ENCODE results near the gene NOS1AP.

The NOS1AP gene

DNA sequence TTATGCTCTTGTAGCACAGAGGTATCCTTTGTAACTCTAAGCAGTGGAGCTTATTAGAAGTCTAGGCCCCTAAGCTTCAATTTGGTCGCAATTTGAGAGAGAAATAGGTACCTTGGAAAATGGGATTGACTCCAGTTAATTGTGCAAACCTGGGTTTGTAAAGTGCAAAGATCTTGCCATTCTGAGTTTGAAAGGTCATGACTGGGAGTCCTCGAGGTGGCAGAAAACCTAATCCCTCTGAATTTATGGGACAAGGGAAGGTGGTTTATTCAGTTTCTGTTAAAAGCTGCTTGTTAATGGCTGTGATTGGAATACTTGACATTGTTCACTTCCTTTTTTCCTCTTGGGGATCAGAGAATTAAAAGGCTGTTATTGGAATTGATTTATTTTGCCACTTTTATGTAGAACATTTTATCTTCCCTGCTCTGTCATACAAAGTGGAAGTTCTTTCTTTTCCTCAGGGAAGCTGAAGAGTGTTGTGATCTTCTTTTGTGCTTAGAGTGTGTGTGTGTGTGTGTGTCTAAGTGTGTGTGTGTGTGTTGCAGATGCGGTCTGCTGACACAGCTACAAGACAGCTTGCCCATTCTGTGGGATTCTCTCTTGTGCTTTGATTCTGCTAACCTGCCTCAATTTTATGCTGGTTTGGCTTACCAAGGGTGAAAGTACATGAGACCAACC lies 162.7 kb downstream of the NOS1AP start:
- TF ChIP-seq LEF1 (IDR thresholded peaks at IDR 0.05; ENCODE audit: borderline replicate concordance) = no peak
- TF ChIP-seq SP1 (IDR thresholded peaks at IDR 0.05) = no peak
- no peak for TF ChIP-seq SUZ12 (IDR thresholded peaks at IDR 0.05)
- no peak for TF ChIP-seq HDGF (IDR thresholded peaks at IDR 0.05; ENCODE audit: borderline replicate concordance)
- TF ChIP-seq NFRKB (IDR thresholded peaks at IDR 0.05) = no peak
- no peak for TF ChIP-seq FOXM1 (IDR thresholded peaks at IDR 0.05; ENCODE audit: borderline replicate concordance)
- TF ChIP-seq FOXK2 (IDR thresholded peaks at IDR 0.05) = no peak
- TF ChIP-seq L3MBTL2 (conservative IDR thresholded peaks at IDR 0.05) = no peak
- no peak for TF ChIP-seq ARNT (IDR thresholded peaks at IDR 0.05)
- TF ChIP-seq FOXA1 (IDR thresholded peaks at IDR 0.05) = no peak
- TF ChIP-seq ZNF384 (IDR thresholded peaks at IDR 0.05) = no peak
- TF ChIP-seq ELF4 (IDR thresholded peaks at IDR 0.05) = no peak
- TF ChIP-seq TARDBP (IDR thresholded peaks at IDR 0.05) = no peak
- TF ChIP-seq CTBP1 (IDR thresholded peaks at IDR 0.05; ENCODE audit: borderline replicate concordance) = no peak
- TF ChIP-seq, protein P1, sequence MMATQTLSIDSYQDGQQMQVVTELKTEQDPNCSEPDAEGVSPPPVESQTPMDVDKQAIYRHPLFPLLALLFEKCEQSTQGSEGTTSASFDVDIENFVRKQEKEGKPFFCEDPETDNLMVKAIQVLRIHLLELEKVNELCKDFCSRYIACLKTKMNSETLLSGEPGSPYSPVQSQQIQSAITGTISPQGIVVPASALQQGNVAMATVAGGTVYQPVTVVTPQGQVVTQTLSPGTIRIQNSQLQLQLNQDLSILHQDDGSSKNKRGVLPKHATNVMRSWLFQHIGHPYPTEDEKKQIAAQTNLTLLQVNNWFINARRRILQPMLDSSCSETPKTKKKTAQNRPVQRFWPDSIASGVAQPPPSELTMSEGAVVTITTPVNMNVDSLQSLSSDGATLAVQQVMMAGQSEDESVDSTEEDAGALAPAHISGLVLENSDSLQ (IDR thresholded peaks at IDR 0.05) = no peak
- no peak for TF ChIP-seq BHLHE40 (IDR thresholded peaks at IDR 0.05; ENCODE audit: borderline replicate concordance)
- CTCF ChIA-PET = no interaction called here
- no peak for DNase-seq (ENCODE audit: extremely low spot score)
- POLR2A ChIA-PET = no interaction called here

DNA sequence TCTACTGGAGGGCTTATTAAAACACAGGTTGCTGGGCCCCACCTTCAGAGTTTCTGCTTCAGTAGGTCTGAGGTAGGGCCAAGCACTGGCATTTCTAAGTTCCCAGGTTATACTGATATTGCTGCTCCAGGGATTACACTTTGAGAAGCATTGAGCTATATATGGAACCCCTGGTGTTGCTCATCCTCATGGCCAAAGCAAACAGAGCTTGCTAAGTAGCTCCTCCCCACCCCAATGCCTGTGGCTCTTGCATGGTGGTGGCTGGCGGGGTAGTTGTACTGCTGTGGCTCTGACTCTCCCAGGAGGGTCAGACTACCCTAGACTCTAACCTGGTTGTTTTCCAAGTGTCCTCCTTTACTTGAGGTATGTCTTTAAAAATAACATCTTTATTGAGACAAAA lies 163.6 kb downstream of the NOS1AP start:
- POLR2A ChIA-PET = no interaction called here
- no peak for DNase-seq (ENCODE audit: extremely low spot score)
- CTCF ChIA-PET = no interaction called here
- no peak for TF ChIP-seq FOXM1 (IDR thresholded peaks at IDR 0.05; ENCODE audit: borderline replicate concordance)
- TF ChIP-seq ELF4 (IDR thresholded peaks at IDR 0.05) = no peak
- no peak for TF ChIP-seq ZNF384 (IDR thresholded peaks at IDR 0.05)
- no peak for TF ChIP-seq ARNT (IDR thresholded peaks at IDR 0.05)
- TF ChIP-seq BHLHE40 (IDR thresholded peaks at IDR 0.05; ENCODE audit: borderline replicate concordance) = no peak
- no peak for TF ChIP-seq L3MBTL2 (conservative IDR thresholded peaks at IDR 0.05)

DNA sequence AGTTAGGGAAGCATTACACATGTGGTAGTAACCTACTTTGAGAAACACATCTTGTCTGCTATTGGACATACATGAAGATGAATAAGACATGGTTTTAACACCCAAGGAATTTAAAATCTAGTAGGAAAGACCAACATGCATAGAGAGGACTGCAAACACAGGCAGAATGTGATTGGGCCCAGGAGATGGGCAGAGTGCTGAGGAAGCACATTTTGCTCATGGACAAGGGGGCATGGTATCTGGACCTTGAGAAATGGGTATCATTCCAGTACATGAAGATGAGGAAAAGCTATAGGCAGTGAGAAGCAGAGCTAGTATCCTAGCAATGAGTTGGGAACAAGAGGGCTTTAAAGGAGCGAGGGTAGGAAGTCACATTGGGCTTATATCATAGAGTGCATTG lies 164.4 kb downstream of the NOS1AP start:
- no peak for DNase-seq (ENCODE audit: extremely low spot score)
- ChIA-PET CTCF (no interaction called here), POLR2A (no interaction called here)
- TF ChIP-seq ARNT (IDR thresholded peaks at IDR 0.05) = no peak
- no peak for TF ChIP-seq FOXK2 (IDR thresholded peaks at IDR 0.05)

DNA sequence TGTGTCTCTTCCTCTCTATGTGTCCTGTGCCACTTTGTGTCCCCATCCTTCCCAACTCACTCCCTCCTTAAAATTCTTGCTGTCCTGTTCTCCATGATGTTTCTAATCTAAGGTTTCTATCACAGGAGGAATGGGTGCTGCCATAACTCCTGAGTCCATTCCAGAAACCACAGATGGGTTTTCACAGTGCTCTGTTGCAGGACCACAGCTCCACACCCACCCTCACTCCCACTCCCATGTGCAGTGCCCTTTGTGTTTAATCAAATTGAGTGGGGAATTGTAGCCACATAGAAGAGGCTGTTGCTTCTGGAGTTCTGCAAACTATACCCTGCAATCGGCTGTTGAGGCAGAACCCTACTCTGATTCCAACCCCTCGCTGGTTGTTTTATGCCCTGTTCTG lies 165.1 kb downstream of the NOS1AP start:
- ChIA-PET CTCF (no interaction called here), POLR2A (no interaction called here)
- TF ChIP-seq CTBP1 (IDR thresholded peaks at IDR 0.05; ENCODE audit: borderline replicate concordance) (no peak), SP1 (IDR thresholded peaks at IDR 0.05) (no peak), FOXK2 (IDR thresholded peaks at IDR 0.05) (no peak), ZNF384 (IDR thresholded peaks at IDR 0.05) (no peak), BHLHE40 (IDR thresholded peaks at IDR 0.05; ENCODE audit: borderline replicate concordance) (no peak), HDGF (IDR thresholded peaks at IDR 0.05; ENCODE audit: borderline replicate concordance) (no peak), FOXA1 (IDR thresholded peaks at IDR 0.05) (no peak), L3MBTL2 (conservative IDR thresholded peaks at IDR 0.05) (no peak), ELF4 (IDR thresholded peaks at IDR 0.05) (no peak), ARNT (IDR thresholded peaks at IDR 0.05) (no peak), LEF1 (IDR thresholded peaks at IDR 0.05; ENCODE audit: borderline replicate concordance) (no peak), SUZ12 (IDR thresholded peaks at IDR 0.05) (no peak), TARDBP (IDR thresholded peaks at IDR 0.05) (no peak)
- TF ChIP-seq, protein P1 (IDR thresholded peaks at IDR 0.05) = no peak
- no peak for DNase-seq (ENCODE audit: extremely low spot score)

DNA sequence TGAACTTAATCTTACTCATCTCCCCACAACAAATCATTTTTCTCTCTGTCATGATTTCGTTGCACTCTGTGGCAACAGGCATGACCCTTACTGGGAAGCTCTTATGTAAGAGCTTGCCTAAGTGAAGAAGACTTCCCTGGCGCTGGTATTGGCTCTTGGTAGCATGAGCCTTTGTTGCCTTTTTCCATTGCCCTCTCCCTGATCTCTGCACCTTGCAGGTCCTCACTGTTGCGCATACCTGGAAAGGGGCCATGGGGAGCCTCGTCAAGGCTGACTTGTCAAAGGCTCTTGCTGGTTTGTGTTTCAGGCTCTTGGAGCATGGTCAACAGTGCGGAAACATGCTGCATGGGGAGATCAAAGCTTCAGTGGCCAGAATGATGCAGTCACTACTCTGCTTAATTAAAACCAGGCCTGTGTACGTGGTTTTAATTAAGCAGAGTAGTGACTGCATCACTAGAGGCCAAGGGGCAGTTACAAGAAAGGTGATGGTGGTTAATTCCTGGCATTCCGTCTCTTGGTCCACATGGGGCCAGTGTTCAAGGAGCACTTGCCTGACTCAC lies 165.8 kb downstream of the NOS1AP start:
- CTCF ChIA-PET = no interaction called here
- no peak for DNase-seq (ENCODE audit: extremely low spot score)
- POLR2A ChIA-PET = no interaction called here
- no peak for TF ChIP-seq TARDBP (IDR thresholded peaks at IDR 0.05)
- TF ChIP-seq L3MBTL2 (conservative IDR thresholded peaks at IDR 0.05) = no peak
- TF ChIP-seq CTBP1 (IDR thresholded peaks at IDR 0.05; ENCODE audit: borderline replicate concordance) = no peak
- no peak for TF ChIP-seq FOXA1 (IDR thresholded peaks at IDR 0.05)
- no peak for TF ChIP-seq BHLHE40 (IDR thresholded peaks at IDR 0.05; ENCODE audit: borderline replicate concordance)
- no peak for TF ChIP-seq FOXM1 (IDR thresholded peaks at IDR 0.05; ENCODE audit: borderline replicate concordance)
- TF ChIP-seq FOXK2 (IDR thresholded peaks at IDR 0.05) = no peak
- TF ChIP-seq SUZ12 (IDR thresholded peaks at IDR 0.05) = no peak
- no peak for TF ChIP-seq HDGF (IDR thresholded peaks at IDR 0.05; ENCODE audit: borderline replicate concordance)
- TF ChIP-seq ARNT (IDR thresholded peaks at IDR 0.05) = no peak
- TF ChIP-seq SP1 (IDR thresholded peaks at IDR 0.05) = no peak
- TF ChIP-seq NFRKB (IDR thresholded peaks at IDR 0.05) = no peak
- TF ChIP-seq LEF1 (IDR thresholded peaks at IDR 0.05; ENCODE audit: borderline replicate concordance) = no peak
- no peak for TF ChIP-seq ELF4 (IDR thresholded peaks at IDR 0.05)
- no peak for TF ChIP-seq ZNF384 (IDR thresholded peaks at IDR 0.05)
- TF ChIP-seq, protein P1 (IDR thresholded peaks at IDR 0.05) = no peak

DNA sequence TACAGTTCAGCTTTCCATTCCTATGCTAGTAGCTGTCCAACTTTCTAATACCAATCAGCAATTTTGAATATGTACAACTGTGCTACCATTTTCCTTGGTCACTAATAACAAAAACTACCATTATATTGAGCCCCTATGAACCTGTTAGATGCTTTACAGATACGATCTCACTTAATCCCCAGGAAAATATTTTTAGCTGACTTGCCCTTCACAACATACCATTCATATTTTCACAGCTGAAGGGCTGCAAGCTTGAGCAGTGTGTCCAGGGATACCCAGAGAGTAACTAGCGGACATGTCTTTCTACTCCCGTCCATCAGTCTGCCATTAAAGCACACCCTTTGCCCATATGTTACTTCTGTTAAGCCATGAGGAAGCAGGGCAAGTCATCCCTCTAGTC lies 166.7 kb downstream of the NOS1AP start:
- ChIA-PET POLR2A (no interaction called here), CTCF (no interaction called here)
- no peak for DNase-seq (ENCODE audit: extremely low spot score)
- TF ChIP-seq ELF4 (IDR thresholded peaks at IDR 0.05) = no peak
- TF ChIP-seq NFRKB (IDR thresholded peaks at IDR 0.05) = no peak
- no peak for TF ChIP-seq FOXM1 (IDR thresholded peaks at IDR 0.05; ENCODE audit: borderline replicate concordance)
- TF ChIP-seq ARNT (IDR thresholded peaks at IDR 0.05) = no peak
- no peak for TF ChIP-seq FOXK2 (IDR thresholded peaks at IDR 0.05)
- no peak for TF ChIP-seq HDGF (IDR thresholded peaks at IDR 0.05; ENCODE audit: borderline replicate concordance)
